CD14-positive monocyte (primary cell): ENCODE measurements around the gene GLB1L2. TPM values are rescaled to one million over a fixed set of nuclear protein-coding genes. Genes with fewer than 3 reads are reported as not detected.

Experiments used
- DNase-seq, 3 donors: peaks; one replicate each; pipeline ENCODE4 v3.0.0-alpha.2; 2011 to 2022
- H2AFZ ChIP-seq: 2 replicates; pipeline ENCODE4 v1.6.0; 2012; ENCODE audit warnings: mild to moderate bottlenecking, low read depth, low read length, inconsistent platforms; ENCODE audit not compliant: insufficient read depth, poor library complexity, severe bottlenecking
- H3K27ac ChIP-seq, 2 donors: 1 replicate in 1 of 2; 2 replicates in 1 of 2; pipeline ENCODE4 v1.5.1; 2012 to 2013; ENCODE audit warnings: low read length in 2 of 2, control low read depth in 1 of 2, inconsistent platforms in 1 of 2, low read depth in 1 of 2, mild to moderate bottlenecking in 1 of 2
- H3K27me3 ChIP-seq, 2 donors: one replicate each; pipeline versions ENCODE4 v1.6.0 to v1.6.1; 2011 to 2013; ENCODE audit warnings: low read length in 2 of 2; ENCODE audit not compliant: control insufficient read depth in 2 of 2, insufficient read depth in 2 of 2
- H3K36me3 ChIP-seq, 2 donors: replicated peaks in 1 of 2; 1 replicate in 1 of 2; 2 replicates in 1 of 2; pipeline versions ENCODE4 v1.5.1 to v1.6.1; 2012 to 2013; ENCODE audit warnings: low read length in 2 of 2, control low read depth in 1 of 2, inconsistent platforms in 1 of 2, mild to moderate bottlenecking in 1 of 2; ENCODE audit not compliant: insufficient read depth in 2 of 2, control insufficient read depth in 1 of 2
- H3K4me1 ChIP-seq, 2 donors: 1 replicate in 1 of 2; 2 replicates in 1 of 2; pipeline versions ENCODE4 v1.5.1 to v1.6.1; 2012 to 2013; ENCODE audit warnings: low read length in 2 of 2, control low read depth in 1 of 2, inconsistent platforms in 1 of 2, mild to moderate bottlenecking in 1 of 2, moderate library complexity in 1 of 2; ENCODE audit not compliant: insufficient read depth in 2 of 2, control insufficient read depth in 1 of 2
- H3K4me2 ChIP-seq: replicated peaks from 2 replicates; pipeline ENCODE3; 2012; ENCODE audit warnings: low read length, moderate library complexity, mild to moderate bottlenecking; ENCODE audit not compliant: poor library complexity, severe bottlenecking; ENCODE audit errors: extremely low read depth
- H3K4me3 ChIP-seq, 3 experiments: fragments of 200-600 bp in 1 of 3; sonication (generic) in 1 of 3; replicated peaks in 1 of 3; 1 replicate in 2 of 3; 2 replicates in 1 of 3; pipeline ENCODE4 v1.5.1; 2011 to 2013; ENCODE audit warnings: low read length in 3 of 3, mild to moderate bottlenecking in 3 of 3, control low read depth in 2 of 3, low read depth in 2 of 3, inconsistent platforms in 1 of 3, moderate library complexity in 1 of 3
- H3K79me2 ChIP-seq: 2 replicates; pipeline ENCODE4 v1.6.0; 2012; ENCODE audit warnings: mild to moderate bottlenecking, control low read depth, inconsistent platforms, low read length, moderate library complexity; ENCODE audit not compliant: insufficient read depth
- H3K9ac ChIP-seq: 2 replicates; pipeline ENCODE4 v1.6.0; 2017; ENCODE audit warnings: low read length, mild to moderate bottlenecking; ENCODE audit not compliant: insufficient read depth, poor library complexity, severe bottlenecking
- H3K9me3 ChIP-seq, 2 donors: replicated peaks in 1 of 2; 1 replicate in 1 of 2; 2 replicates in 1 of 2; pipeline versions ENCODE4 v1.5.1 to v1.6.1; 2012 to 2013; ENCODE audit warnings: low read length in 2 of 2, control low read depth in 1 of 2; ENCODE audit not compliant: control insufficient read depth in 1 of 2, insufficient read depth in 1 of 2
- H4K20me1 ChIP-seq: 2 replicates; pipeline ENCODE4 v1.6.0; 2012; ENCODE audit warnings: mild to moderate bottlenecking, low read length, control low read depth, moderate library complexity; ENCODE audit not compliant: insufficient read depth
- H3K27ac Mint-ChIP-seq, 7 donors: one replicate each; pipeline ENCODE4 v1.8.0; 2020; ENCODE audit warnings: mild to moderate bottlenecking in 7 of 7, mixed read lengths in 7 of 7, moderate library complexity in 6 of 7, inconsistent platforms in 2 of 7
- H3K27me3 Mint-ChIP-seq, 3 donors: one replicate each; pipeline ENCODE4 v1.8.0; 2021 to 2022; ENCODE audit warnings: low read depth in 3 of 3, mild to moderate bottlenecking in 3 of 3, mixed read lengths in 3 of 3, moderate library complexity in 3 of 3, inconsistent platforms in 1 of 3
- H3K36me3 Mint-ChIP-seq, 2 donors: one replicate each; pipeline ENCODE4 v1.8.0; 2020; ENCODE audit warnings: mixed read lengths in 2 of 2, inconsistent platforms in 1 of 2, mild to moderate bottlenecking in 1 of 2
- H3K4me1 Mint-ChIP-seq: one replicate; pipeline ENCODE4 v1.8.0; 2020; ENCODE audit warnings: mild to moderate bottlenecking, mixed read lengths
- H3K4me3 Mint-ChIP-seq, 2 donors: one replicate each; pipeline ENCODE4 v1.8.0; 2020; ENCODE audit warnings: mild to moderate bottlenecking in 2 of 2, mixed read lengths in 2 of 2, moderate library complexity in 1 of 2
- H3K9me3 Mint-ChIP-seq, 7 donors: one replicate each; pipeline ENCODE4 v1.8.0; 2020 to 2022; ENCODE audit warnings: mixed read lengths in 7 of 7, mild to moderate bottlenecking in 6 of 7, moderate library complexity in 6 of 7, inconsistent platforms in 2 of 7
- WGBS: methylation state at CpG from one replicate; pipeline ENCODE4 v1.1.5; 2013; ENCODE audit warnings: missing lambda C conversion rate; ENCODE audit not compliant: insufficient coverage; 5-methylcytosine and 5-hydroxymethylcytosine counted together
- intact Hi-C, 2 donors: fragments of 100-400 bp; cut with micrococcal nuclease; formaldehyde crosslinking; loops; one replicate each; pipeline versions ENCODE4 v1.15.0 to v1.15.1; 2023
- polyA plus RNA-seq, 3 donors: library from polyadenylated mRNA; depleted of rRNA in 1 of 3; unstranded in 2 of 3; stranded (reverse) in 1 of 3; fragments of 300-500 nt in 2 of 3; fragments of >200 nt in 1 of 3; fragmentation: Illumina TruSeq in 2 of 3; gene quantifications; 1 replicate in 2 of 3; 2 replicates in 1 of 3; pipeline ENCODE4 v1.2.3, GENCODE V29; 2012 to 2021
- TF ChIP-seq, protein P1 (sequence below): fragments of 200-600 bp; IDR thresholded peaks from one replicate; pipeline ENCODE4 v1.8.0; 2022; ENCODE audit warnings: antibody characterized with exemption, mild to moderate bottlenecking

GLB1L2 gene
- polyA plus RNA-seq, 3 donors: not detected

DNA sequence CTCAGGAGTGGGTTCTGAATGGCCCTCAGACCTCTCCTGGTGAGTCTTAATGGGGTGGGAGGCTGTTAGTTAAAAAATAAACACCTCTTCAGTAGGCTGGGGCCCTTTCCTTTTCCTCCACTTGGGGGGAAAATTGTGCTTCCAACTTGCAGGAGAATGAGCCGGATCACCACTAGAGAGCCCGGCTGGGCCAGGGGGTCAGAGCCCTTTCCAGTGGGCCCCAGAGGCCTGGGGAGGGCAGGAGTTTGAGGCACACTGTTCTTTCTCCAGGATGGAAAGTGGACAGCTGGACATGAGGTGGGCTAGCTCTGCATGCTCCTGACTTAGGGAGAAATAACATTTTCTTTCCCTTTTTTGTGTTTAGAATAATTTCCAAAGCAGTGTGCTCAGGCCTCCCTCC is 47.5 kb downstream of the GLB1L2 start:
- H3K9me3 Mint-ChIP-seq: peaks cover 0 to 1% (median 0%) of the 10 kb centered on the region in 7 donors
- no peak overlapping the region for H3K27ac Mint-ChIP-seq
- H2AFZ ChIP-seq: no peak overlapping the region
- H3K4me1 Mint-ChIP-seq: no peaks in the 10 kb centered on the region
- intact Hi-C loops: no loop called here
- H3K27ac ChIP-seq: no peak overlapping the region
- no CpG with 5 or more reads among the region's 2 CpGs for WGBS
- H4K20me1 ChIP-seq: no peaks in the 10 kb centered on the region
- H3K4me3 Mint-ChIP-seq: no peak overlapping the region
- H3K4me3 ChIP-seq: no peak overlapping the region
- H3K4me1 ChIP-seq: no peaks in the 10 kb centered on the region
- no peak for DNase-seq
- H3K27me3 ChIP-seq: no peaks in the 10 kb centered on the region
- no peaks in the 10 kb centered on the region for H3K36me3 ChIP-seq
- H3K4me2 ChIP-seq: no peak overlapping the region
- H3K27me3 Mint-ChIP-seq: peaks cover 0 to 8% (median 3%) of the 10 kb centered on the region in 3 donors
- no peaks in the 10 kb centered on the region for H3K79me2 ChIP-seq
- TF ChIP-seq, protein P1, sequence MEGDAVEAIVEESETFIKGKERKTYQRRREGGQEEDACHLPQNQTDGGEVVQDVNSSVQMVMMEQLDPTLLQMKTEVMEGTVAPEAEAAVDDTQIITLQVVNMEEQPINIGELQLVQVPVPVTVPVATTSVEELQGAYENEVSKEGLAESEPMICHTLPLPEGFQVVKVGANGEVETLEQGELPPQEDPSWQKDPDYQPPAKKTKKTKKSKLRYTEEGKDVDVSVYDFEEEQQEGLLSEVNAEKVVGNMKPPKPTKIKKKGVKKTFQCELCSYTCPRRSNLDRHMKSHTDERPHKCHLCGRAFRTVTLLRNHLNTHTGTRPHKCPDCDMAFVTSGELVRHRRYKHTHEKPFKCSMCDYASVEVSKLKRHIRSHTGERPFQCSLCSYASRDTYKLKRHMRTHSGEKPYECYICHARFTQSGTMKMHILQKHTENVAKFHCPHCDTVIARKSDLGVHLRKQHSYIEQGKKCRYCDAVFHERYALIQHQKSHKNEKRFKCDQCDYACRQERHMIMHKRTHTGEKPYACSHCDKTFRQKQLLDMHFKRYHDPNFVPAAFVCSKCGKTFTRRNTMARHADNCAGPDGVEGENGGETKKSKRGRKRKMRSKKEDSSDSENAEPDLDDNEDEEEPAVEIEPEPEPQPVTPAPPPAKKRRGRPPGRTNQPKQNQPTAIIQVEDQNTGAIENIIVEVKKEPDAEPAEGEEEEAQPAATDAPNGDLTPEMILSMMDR: no peak
- H3K9ac ChIP-seq: no peak overlapping the region
- no peaks in the 10 kb centered on the region for H3K36me3 Mint-ChIP-seq
- no peaks in the 10 kb centered on the region for H3K9me3 ChIP-seq

DNA sequence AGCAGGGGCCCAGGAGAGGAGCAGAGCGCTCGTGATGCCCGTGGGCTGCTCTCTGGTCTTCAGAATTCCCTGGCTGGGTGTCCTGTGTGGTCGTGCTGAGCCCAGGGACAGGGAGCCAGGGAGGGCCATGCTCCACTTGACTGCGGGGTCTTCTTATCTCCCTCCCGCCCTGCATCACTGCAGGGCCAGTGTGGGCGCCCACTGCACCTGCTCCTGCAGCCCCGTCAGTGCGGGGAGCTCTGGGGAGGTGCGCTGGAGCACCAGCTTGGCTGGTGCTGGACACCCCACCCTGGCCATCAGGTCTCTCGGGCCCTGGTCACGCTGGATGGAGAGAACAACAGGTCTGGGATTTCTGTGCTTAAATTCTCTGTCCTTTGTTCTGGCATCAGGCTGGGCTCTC is 48.4 kb downstream of the GLB1L2 start:
- Histone ChIP-seq H3K4me1 (no peaks in the 10 kb centered on the region), H3K79me2 (no peaks in the 10 kb centered on the region), H3K27me3 (no peaks in the 10 kb centered on the region), H3K4me2 (no peak overlapping the region), H3K9ac (no peak overlapping the region), H3K36me3 (no peaks in the 10 kb centered on the region), H4K20me1 (no peaks in the 10 kb centered on the region), H3K4me3 (no peak overlapping the region), H2AFZ (no peak overlapping the region), H3K9me3 (no peaks in the 10 kb centered on the region), H3K27ac (no peak overlapping the region)
- 92% methylated on average over 12 of the region's 12 CpGs for WGBS
- TF ChIP-seq, protein P1: no peak
- Mint-ChIP-seq H3K4me3 (no peak overlapping the region), H3K9me3 (peaks cover 0 to 1% (median 0%) of the 10 kb centered on the region in 7 donors), H3K27me3 (peaks cover under 1 to 8% (median 3%) of the 10 kb centered on the region in 3 donors), H3K27ac (no peak overlapping the region), H3K36me3 (no peaks in the 10 kb centered on the region), H3K4me1 (no peaks in the 10 kb centered on the region)
- intact Hi-C loops: no loop called here
- no peak for DNase-seq
